Measurements from ENCODE around the gene STX7.
"Not testable (repeated sequence)": the region's sequence is repeated elsewhere in the genome, so short reads cannot be mapped to it uniquely, and the experiment has no call there.

The STX7 gene, protein sequence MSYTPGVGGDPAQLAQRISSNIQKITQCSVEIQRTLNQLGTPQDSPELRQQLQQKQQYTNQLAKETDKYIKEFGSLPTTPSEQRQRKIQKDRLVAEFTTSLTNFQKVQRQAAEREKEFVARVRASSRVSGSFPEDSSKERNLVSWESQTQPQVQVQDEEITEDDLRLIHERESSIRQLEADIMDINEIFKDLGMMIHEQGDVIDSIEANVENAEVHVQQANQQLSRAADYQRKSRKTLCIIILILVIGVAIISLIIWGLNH

GRCh38 chr6:132512638-132513632, at the start of gene STX7:
Gene STX7, minus strand, starts transcription at chr6:132513116. Its CDS starts 9,586 bp downstream, at chr6:132503530.
- peak; percentile 80 for DNase-seq

- not testable (repeated sequence) for DNase-seq
These were observed 47.2 kb upstream of the STX7 start for GRCh38 chr6:132560087-132560486.

DNA sequence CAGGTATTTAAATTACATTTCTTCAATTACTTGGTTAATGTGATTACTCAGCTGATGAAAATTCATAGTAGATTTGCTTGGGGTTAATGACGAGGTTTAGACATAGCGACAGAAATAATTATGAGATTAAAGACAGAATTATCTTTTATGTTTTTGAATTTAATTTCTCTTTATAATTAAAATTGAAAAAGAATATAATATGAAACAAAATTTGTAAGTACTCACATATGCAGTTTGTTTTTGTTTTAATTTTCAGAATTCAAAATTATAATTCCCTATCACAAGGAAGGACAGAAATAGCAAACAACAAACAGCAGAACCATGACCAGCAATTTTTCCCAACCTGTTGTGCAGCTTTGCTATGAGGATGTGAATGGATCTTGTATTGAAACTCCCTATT, 39.5 kb upstream of the STX7 start, which contains the start of gene TAAR8:
Gene TAAR8 (plus strand): TSS at position 301 of the 400 bp plus-strand sequence. CDS start 21 bp downstream, at position 322.
- no peak for DNase-seq

- DNase-seq = no peak
These were observed 38.3 kb upstream of the STX7 start for GRCh38 chr6:132551214-132551613.

- no peak for DNase-seq
These were observed 36.0 kb upstream of the STX7 start for GRCh38 chr6:132548746-132549463.

- no peak for DNase-seq
These were observed 31.9 kb upstream of the STX7 start for GRCh38 chr6:132544826-132545225.

DNA sequence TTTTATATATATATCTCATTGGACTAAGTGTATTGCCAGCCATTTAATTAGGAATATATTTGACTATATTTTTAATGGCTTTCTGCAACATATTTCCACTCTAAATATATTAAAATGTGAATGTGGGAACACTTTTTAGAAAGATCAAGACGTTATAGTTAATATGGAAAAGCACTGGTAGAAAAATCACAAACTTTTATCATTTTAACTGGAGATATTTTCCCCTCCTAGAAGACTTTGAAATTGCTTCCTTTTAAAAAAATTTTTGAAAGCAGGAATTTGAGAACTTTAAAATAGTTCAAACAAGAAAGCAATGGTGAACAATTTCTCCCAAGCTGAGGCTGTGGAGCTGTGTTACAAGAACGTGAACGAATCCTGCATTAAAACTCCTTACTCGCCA, 25.1 kb upstream of the STX7 start, which contains the start of gene TAAR9:
Gene TAAR9 (plus strand): TSS at position 301 of the 400 bp plus-strand sequence. CDS start 13 bp downstream, at position 314.
- no peak for DNase-seq

GRCh38 chr6:132537145-132537544, 24.2 kb upstream of the STX7 start:
- DNase-seq = no peak

DNA sequence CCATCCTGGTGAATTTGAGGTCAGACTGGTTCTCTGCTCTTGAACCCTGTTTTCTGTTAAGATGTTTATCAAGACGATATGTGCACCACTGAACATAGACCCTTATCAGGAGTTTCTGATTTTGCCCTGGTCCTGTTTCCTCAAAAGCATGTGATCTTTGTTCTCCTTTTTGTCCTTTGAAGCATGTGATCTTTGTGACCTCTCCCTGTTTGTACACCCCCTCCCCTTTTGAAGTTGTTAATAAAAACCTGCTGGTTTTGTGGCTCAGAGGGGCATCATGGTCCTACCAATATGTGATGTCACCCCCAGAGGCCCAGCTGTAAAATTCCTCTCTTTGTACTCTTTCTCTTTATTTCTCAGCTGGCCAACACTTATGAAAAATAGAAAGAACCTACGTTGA, 21.6 kb upstream of the STX7 start:
- DNase-seq = not testable (repeated sequence)

- DNase-seq = peak; percentile 36
These were observed 17.5 kb upstream of the STX7 start for GRCh38 chr6:132530293-132530974.

GRCh38 chr6:132527791-132528190, 14.9 kb upstream of the STX7 start:
- no peak for DNase-seq

- DNase-seq = no peak
These were observed 13.5 kb upstream of the STX7 start for GRCh38 chr6:132526461-132526860.

GRCh38 chr6:132525866-132526265, 12.9 kb upstream of the STX7 start:
- DNase-seq = no peak

- no peak for DNase-seq
These were observed 11.7 kb upstream of the STX7 start for GRCh38 chr6:132524646-132525045.

GRCh38 chr6:132520953-132521352, 8.0 kb upstream of the STX7 start:
- no peak for DNase-seq

DNA sequence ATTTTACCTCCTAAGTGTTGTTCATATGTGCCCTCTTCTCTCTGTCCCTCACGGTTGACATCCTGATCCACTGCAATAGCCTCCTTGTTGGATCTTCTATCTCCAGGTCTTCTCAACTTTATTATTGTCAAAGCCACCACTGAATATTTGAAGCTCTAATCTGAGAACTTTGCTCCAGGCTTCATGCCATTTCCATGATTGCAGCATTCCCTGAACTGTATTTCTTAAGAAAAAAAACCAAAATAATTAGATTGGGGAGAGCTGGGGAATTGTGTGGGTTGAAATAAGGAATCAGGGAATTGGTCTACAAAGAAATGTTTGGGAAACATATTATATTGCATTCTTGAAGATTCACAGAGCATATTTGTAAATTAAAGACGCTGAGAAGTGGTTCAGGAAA, 2.5 kb upstream of the STX7 start:
- DNase-seq = no peak

- DNase-seq = no peak
These were observed 1.1 kb upstream of the STX7 start for GRCh38 chr6:132513831-132514545.

GRCh38 chr6:132512342-132512637, 626 bp downstream of the STX7 start:
- no peak for DNase-seq

DNA sequence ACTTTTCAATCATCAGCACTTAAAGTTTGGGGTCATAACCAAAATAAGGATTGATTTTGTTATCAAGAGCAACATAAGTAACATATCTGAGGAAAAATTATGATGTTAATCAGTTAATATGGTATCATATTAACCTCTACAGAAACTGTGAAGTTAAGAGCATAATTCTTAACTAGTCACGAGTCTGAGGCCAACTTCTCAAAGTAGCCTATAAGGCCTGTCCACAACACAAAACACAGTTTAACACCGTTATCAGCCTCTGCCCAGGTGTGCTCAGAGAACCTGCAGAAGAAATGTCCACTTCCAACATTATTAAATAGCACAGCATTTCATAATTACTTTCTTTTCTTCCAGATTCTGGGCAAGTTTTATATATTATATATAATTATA, 1.1 kb downstream of the STX7 start:
- DNase-seq = no peak

- DNase-seq = no peak
These were observed 1.6 kb downstream of the STX7 start for GRCh38 chr6:132511210-132511830.

Measured in activated CD4-positive, alpha-beta T cell treated with anti-CD3 and anti-CD28 coated beads for 1 hour (primary cell).